Inferior parietal cortex (tissue), 1 donor: Measurements from ENCODE around the gene RASSF5.

ENCODE experiments used
- DNase-seq: peaks from one replicate; pipeline ENCODE4 v3.0.0-alpha.2; 2016; ENCODE audit errors: extremely low spot score

Gene RASSF5

GRCh38 chr1:206514813-206515387, 7.6 kb downstream of the RASSF5 start:
- no peak for DNase-seq

GRCh38 chr1:206516728-206516990, 9.3 kb downstream of the RASSF5 start:
- no peak for DNase-seq

GRCh38 chr1:206517784-206518183, 10.5 kb downstream of the RASSF5 start:
- DNase-seq, result no peak

- no peak for DNase-seq
These were observed 10.9 kb downstream of the RASSF5 start for GRCh38 chr1:206518206-206518605.

GRCh38 chr1:206518743-206519142, 11.4 kb downstream of the RASSF5 start:
- DNase-seq, result no peak

GRCh38 chr1:206521127-206521526, 13.8 kb downstream of the RASSF5 start:
- no peak for DNase-seq

GRCh38 chr1:206521694-206522402, 14.5 kb downstream of the RASSF5 start:
- no peak for DNase-seq

- DNase-seq, result no peak
These were observed 17.5 kb downstream of the RASSF5 start for GRCh38 chr1:206524739-206525364.

- DNase-seq, result no peak
These were observed 19.0 kb downstream of the RASSF5 start for GRCh38 chr1:206526064-206526911.

GRCh38 chr1:206529425-206529824, 22.1 kb downstream of the RASSF5 start:
- no peak for DNase-seq

- DNase-seq, result no peak
These were observed 25.0 kb downstream of the RASSF5 start for GRCh38 chr1:206532368-206532767.

GRCh38 chr1:206534552-206534951, 27.2 kb downstream of the RASSF5 start:
- no peak for DNase-seq

GRCh38 chr1:206535853-206536188, 28.5 kb downstream of the RASSF5 start:
- DNase-seq, result no peak

GRCh38 chr1:206537141-206537540, 29.8 kb downstream of the RASSF5 start:
- no peak for DNase-seq

- DNase-seq, result no peak
These were observed 30.9 kb downstream of the RASSF5 start for GRCh38 chr1:206538086-206538770.

GRCh38 chr1:206538901-206539640, 31.7 kb downstream of the RASSF5 start:
- no peak for DNase-seq

GRCh38 chr1:206540044-206540780, 32.9 kb downstream of the RASSF5 start:
- no peak for DNase-seq

GRCh38 chr1:206541236-206541833, 34.0 kb downstream of the RASSF5 start:
- no peak for DNase-seq

GRCh38 chr1:206544562-206545257, 37.4 kb downstream of the RASSF5 start:
- DNase-seq, result peak; percentile 77

- no peak for DNase-seq
These were observed 38.0 kb downstream of the RASSF5 start for GRCh38 chr1:206545351-206545750.
